ENCODE data around the gene TVP23C.

The TVP23C gene

DNA sequence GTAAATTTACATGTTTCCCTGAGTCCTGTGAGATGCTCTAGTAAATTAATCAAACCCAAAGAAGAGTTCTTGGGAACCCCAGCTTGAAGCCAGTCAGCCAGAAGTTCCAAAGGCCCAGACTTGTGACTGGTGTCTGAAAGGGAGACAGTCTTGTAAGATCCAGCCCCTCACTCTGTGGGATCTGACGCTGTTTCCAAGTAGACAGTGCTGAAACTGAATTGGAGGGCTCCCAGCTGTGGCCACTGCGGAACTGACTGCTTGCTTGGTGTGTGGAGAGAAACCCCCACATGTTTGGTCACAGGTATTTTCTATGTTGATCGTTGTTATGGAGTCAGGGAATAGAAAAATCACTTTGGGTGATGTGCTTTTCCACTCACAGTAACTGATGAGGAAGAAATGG lies 90.4 kb downstream of the TVP23C start:
- DNase-seq (ENCODE audit: extremely low spot score, insufficient read length, low read depth) (no peak), FAIRE-seq (no peak)

DNA sequence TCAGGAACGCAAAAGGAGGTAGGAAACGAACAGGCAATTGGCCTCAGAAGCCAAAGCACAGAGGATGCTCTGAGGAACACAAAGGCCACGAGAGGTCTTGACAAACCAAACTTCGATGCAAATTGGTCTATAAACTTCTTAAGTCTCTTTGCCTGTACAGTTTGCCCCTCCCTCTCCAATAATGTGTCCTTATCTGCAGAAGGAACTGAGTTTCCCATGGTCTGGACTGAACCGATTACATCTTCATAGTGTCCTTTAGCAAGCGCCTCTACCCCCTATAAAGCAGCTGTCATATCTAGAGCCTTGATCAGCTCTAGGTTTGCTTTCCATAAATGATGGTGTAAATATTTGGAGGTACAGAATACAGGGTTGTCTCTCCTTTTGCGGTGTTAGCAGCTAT lies 92.7 kb downstream of the TVP23C start:
- no peak for FAIRE-seq
- DNase-seq (ENCODE audit: extremely low spot score, insufficient read length, low read depth) = no peak

DNA sequence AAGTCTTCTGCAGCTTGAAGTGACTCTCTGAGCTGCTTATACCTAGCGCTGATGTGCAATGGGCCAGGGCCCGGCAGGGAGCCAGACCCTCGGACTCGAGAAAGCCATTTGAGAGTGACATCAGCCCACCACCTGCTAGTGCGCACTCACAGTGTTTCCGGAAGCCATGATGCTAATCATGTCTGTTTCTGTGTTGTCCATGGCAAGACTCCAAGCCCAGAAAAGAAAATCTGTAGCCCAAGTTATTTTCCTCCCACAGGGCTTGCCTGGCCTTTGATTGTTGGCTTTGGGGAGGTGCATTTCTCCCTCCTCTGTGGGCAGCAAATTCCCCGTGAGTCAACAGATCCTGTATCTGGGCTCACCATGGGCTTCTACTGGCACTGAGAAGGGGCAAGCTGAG lies 94.0 kb downstream of the TVP23C start:
- DNase-seq (ENCODE audit: extremely low spot score, insufficient read length, low read depth) (no peak), FAIRE-seq (no peak)

DNA sequence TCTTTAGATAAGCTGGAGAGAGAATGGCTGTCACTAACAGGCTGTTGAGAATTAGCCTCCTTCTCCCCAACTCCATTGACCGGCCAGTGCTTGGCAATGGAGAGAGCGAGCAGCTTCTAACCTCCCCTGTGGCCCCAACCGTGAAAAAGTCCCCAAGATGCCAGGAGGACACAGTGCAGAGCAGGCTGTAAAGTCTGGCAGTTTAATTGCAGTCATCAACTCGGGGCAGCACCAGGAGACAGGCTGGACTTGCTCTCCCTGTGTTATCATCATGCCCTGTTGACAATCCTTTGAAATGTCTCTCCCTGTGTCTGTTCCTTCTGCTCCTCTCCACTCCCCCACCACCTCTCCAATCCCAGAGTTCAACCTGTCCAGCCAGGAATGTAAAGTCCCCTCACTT lies 95.2 kb downstream of the TVP23C start:
- FAIRE-seq (no peak), DNase-seq (ENCODE audit: extremely low spot score, insufficient read length, low read depth) (no peak)

DNA sequence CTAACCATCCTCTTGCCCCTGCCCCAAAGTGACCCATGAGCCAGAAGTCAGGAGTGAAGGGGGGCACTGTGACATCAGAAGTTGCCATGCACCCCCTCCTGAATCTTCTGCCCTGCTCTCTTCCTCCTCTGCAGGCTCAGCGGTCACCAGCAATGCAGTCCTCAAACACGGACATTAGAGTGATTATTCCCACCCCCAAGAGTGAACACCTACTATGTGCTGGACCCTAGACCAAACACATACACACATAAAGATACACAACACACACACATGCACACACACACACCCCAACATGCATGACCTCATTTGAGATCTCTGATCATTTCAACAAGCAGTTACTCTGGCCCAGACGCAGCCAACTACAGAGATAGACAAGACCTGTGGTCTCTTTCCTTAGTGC lies 95.7 kb downstream of the TVP23C start, which contains the start of gene CDRT4:
Gene CDRT4 (minus strand): TSS at position 30 of the 400 bp plus-strand sequence. CDS start 27,383 bp downstream, outside the sequence.
- FAIRE-seq = no peak
- no peak for DNase-seq (ENCODE audit: extremely low spot score, insufficient read length, low read depth)

DNA sequence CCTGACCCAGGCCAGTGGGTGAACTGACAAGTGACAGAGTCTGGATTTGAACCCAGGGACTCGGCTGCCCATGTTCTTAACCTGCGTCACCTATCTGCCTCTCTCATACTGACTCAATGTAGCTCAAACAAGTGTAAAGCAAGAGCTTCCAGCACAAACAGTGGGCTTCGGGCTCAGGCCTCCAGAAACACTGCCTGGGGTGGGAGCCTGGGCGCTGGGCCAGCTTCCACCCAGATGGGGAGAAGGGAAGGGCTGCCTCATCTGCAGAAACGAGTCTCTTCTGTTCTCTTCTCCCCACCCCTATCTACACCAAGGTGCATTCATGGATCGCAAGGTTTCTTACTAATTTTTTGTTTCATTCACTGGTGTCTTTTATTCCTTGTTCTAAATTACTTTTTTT lies 97.2 kb downstream of the TVP23C start:
- FAIRE-seq = no peak
- no peak for DNase-seq (ENCODE audit: extremely low spot score, insufficient read length, low read depth)

DNA sequence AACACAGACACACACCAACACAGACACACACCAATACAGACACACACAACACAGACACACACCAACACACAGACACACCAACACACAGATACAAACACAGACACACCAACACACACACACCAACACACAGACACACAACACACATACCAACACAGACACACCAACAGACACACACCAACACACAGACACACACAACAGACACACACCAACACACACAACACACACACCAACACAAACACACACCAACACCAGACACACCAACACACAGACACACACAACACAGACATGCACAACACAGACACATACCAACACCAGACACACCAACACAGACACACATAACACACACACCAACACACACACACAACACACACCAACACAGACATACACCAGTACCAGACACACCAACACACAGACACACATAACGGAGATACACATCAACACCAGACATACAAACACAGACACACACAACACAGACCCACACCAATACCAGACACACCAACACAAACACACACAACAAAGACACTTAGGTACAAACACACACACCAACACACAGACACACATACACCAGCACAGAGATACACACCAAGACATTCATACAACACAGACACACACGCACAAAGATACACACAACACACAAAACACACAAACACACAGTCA lies 98.1 kb downstream of the TVP23C start:
- DNase-seq (ENCODE audit: extremely low spot score, insufficient read length, low read depth) (no peak), FAIRE-seq (no peak)

DNA sequence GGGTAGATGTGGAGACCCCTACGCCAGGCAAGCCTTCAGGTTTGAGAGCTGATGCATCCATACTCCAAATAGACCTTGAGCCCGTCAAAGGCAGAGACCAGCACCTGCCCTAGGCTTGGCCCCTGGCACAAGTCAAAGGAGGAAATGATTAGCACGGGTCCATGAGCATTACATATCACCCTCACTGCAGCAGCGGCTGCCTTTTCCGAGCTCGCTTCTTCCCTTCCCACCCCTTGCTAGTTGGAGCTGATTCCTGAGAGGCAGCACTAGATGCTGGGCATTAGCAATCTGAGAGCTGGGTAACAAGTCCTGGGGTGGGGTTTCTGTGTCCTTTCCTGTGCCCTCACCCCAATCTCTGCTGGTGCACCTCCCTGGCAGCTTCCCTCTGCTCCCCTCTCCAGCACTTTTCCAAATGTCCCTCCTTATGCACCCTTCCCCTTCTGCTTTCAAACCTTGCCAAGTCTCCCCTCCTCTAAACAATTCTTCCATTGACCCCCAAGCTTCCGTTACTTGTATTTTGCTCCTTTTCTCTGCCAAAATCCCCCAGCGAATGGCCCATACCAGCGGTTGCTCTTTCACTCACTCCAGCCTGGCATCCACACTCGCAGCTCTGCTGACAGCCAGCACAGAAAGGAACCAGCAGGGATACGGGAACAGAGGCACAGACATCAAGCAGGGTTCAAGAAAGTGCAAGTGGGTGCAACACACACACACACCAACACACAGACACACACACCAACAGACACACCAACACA lies 98.9 kb downstream of the TVP23C start:
- no peak for FAIRE-seq
- DNase-seq (ENCODE audit: extremely low spot score, insufficient read length, low read depth) = no peak

DNA sequence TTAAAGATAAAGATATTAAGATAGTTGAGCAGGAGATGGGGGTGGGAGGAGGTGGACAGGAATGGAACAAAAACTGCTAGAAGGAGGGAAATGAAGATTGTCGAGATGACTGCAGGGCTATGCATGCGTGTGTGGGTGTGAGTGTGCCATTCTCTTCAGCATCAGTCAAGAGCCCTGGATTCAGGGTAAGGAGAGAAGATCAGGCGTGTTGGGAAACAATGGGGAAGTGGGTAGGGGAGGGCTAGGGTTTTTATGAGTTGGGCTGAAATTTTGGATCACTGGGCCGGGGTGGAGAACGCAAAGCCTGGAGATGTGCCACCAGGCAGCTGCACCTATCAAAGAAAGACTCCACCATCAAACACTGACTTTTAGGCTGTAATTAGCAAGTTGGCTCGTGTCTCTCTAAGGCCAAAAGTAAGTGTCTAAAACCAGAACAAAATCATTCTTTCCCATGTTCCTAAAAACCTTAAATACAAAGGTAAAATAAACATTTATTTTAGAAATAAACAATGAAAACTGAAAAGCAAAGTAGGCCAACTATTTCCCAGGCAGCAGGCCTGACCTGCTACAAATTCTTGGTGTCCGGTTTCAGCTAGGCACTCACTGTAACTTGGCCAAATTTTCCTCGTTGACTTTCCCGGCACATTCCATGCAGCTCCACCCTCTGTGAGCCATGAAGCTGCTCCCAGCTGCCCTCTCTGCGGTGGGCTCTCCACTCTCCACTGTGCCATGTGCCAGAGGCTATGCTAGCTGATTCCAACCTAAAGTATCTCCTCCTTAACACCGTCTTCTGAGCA lies 100.1 kb downstream of the TVP23C start:
- FAIRE-seq = no peak

DNA sequence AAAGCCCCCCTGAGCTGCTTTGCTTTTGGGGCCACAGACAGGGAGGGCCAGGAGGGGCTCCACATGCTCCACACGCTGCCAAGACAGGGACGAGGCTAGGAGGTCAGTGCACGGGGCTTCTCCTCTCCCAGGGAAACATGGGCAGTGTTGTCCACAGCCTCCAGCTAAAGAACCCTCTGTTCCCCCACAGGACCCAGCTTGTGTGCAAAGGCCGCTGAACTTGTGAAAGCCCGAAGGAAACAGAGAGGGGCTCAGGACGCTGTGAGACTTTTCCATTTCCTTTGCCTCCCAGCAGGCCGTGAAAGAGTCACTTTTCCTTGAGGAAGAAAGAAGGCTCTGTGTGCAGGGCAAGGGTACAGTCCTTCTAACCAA lies 105.6 kb downstream of the TVP23C start:
- FAIRE-seq (no peak), DNase-seq (ENCODE audit: extremely low spot score, insufficient read length, low read depth) (no peak)

More for the DNA sequence above, 100.1 kb downstream of the TVP23C start:
- DNase-seq (ENCODE audit: extremely low spot score, insufficient read length, low read depth) = no peak

DNA sequence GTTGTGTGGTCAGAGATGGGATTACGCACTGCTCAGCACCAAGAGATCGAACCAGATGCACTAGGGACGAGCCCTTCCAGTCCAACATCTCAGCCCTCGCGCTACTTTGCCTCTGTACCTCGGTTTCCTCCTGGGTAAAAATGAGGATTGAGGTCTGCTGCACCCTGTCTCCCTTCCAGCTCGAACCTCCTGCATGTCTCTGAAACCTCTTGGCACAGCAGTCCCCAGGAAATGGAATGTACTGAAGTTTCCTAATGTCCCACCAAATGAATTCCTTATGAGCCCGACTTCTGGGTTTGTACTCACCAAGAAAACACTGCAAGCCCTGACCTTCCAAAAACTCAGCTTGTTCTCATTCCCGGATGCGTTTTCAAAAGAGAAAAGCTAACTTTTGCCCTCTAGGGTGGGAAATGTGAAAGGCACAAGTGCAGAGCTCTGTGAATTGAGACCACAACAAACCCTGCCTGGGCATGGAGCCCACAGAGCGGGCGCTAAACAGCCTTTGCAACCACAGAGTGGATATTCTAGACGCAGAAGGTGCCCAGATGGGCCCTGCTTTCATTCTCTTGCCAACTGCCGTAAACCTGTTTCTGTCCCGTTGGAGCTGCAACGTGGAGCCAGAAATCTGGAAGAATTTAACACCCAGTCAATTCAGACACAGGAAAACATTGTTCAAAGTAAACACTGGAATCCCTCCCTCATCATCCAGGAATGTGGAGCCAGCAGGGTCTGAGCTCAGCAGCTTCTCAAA lies 106.1 kb downstream of the TVP23C start:
- DNase-seq (ENCODE audit: extremely low spot score, insufficient read length, low read depth) = no peak
- FAIRE-seq = no peak

DNA sequence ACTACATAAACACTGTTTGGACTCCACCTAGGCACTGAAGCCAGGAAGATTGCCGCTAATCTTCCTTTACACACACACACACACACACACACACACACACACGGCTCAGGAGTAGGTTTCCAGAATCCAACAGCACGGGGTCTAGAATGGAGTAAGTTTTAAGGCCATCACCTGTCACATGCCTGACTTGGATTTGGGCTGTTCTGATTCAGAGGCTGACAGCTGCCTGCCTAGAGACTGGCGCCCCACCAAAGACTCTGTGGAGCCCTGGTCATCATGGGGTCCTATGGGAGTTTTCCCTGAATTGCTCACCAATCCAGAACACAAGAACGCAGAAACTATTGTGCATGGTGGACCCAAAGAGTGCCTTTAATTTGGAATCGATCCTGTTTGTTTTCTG lies 106.8 kb downstream of the TVP23C start:
- no peak for DNase-seq (ENCODE audit: extremely low spot score, insufficient read length, low read depth)

DNA sequence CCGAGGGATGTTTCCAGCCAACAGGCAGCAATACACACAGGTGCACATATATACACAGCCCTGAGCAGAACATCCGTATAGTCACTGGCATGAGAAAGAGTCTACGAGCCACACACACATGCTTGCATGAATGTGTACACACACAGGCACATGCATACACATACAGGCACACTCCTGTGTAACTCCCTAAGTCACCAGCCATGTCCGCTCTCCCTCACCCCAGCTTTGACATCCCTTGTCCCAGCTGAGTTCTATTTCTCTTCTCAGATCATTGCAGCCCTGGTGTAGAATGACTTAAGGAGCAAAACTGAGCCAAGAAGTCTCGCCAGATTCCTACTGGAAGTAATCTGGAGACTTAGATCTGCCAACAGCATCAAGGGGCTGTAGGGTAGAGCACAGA lies 108.9 kb downstream of the TVP23C start:
- FAIRE-seq (no peak), DNase-seq (ENCODE audit: extremely low spot score, insufficient read length, low read depth) (no peak)

More for the DNA sequence above, 106.8 kb downstream of the TVP23C start:
- FAIRE-seq = no peak

DNA sequence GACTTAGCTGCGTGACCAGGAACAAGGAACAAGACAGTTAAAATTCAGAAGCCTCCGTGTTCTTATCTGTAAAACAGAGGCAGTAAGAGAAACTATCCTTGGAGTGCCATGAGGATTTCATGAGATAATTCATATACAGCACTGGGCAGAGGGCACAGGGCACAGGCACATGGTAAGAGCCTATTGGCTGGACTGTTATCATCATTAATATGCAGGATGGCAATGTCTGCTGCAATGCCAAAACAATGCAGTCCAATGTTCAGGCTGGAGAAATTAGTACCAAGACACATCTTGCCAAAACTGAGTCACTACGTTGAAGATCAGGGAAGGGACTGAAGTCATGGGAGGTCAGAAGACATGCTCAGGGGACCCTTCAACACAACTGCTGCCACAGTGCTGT lies 109.5 kb downstream of the TVP23C start:
- FAIRE-seq = no peak
- no peak for DNase-seq (ENCODE audit: extremely low spot score, insufficient read length, low read depth)

DNA sequence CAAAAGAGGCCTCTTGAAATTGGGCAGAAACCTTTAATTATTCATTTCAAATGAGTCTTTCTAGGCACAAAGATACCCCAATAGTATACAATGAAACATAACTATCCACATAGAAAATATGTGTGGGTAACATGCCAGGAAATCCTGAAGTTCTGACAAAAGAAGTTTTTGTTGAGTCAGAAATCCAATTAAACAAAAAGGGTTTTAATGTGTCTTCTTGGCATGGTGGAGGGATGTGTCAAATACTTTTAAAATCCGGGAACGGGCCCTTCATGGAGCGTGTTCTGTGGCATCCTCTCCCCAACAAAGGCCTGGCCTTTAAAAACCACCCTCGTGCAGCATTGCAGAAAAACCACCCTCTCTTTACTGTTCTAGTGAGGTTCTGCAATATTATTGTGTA lies 110.0 kb downstream of the TVP23C start:
- DNase-seq (ENCODE audit: extremely low spot score, insufficient read length, low read depth) = no peak
- no peak for FAIRE-seq

DNA sequence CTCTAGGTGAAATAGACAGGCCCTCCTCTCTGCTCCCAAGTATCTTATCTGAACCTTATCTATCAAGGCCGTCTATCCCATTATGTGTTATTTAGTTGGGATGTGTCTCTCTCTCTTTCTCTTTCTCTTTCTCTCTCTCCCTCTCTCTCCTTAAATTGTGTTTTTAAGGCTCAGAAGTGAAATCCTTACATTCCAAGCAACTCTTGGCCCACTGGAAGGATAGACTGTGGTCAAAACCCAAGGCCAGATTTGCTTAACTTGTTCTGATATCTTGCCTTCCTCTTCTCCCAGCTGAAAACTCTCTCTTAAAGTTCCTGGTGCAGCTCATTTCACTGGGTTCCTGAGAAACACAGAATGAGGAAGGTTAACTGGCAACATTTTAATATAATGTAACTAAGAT lies 110.5 kb downstream of the TVP23C start:
- DNase-seq (ENCODE audit: extremely low spot score, insufficient read length, low read depth) (no peak), FAIRE-seq (no peak)
